ENCODE results near the gene CPS1.

CPS1 gene

GRCh38 chr2:210546424-210547208 is 9.8 kb upstream of the CPS1 start:
- no peak for ATAC-seq

- ATAC-seq, result no peak
Measured at GRCh38 chr2:210548031-210548430, 8.4 kb upstream of the CPS1 start.

- ATAC-seq, result no peak
Measured at GRCh38 chr2:210548878-210549384, 7.5 kb upstream of the CPS1 start.

- no peak for ATAC-seq
Measured at GRCh38 chr2:210551001-210551400, 5.4 kb upstream of the CPS1 start.

GRCh38 chr2:210553373-210553772 is 3.0 kb upstream of the CPS1 start:
- ATAC-seq, result no peak

GRCh38 chr2:210555555-210555954 is 844 bp upstream of the CPS1 start:
- ATAC-seq, result no peak

- no peak for ATAC-seq
Measured at GRCh38 chr2:210557721-210558120, 1.3 kb downstream of the CPS1 start.

GRCh38 chr2:210558708-210559107 is 2.3 kb downstream of the CPS1 start:
- ATAC-seq, result no peak

- no peak for ATAC-seq
Measured at GRCh38 chr2:210559182-210559581, 2.8 kb downstream of the CPS1 start.

GRCh38 chr2:210561475-210561874 is 5.1 kb downstream of the CPS1 start:
- ATAC-seq, result no peak

- no peak for ATAC-seq
Measured at GRCh38 chr2:210562091-210562490, 5.7 kb downstream of the CPS1 start.

GRCh38 chr2:210562502-210563080 is 6.2 kb downstream of the CPS1 start:
- no peak for ATAC-seq

- ATAC-seq, result no peak
Measured at GRCh38 chr2:210567279-210567678, 10.9 kb downstream of the CPS1 start.

- no peak for ATAC-seq
Measured at GRCh38 chr2:210568108-210568507, 11.7 kb downstream of the CPS1 start.

- ATAC-seq, result peak in 1 of 2 donors; percentile 28
Measured at GRCh38 chr2:210577263-210578071, 21.1 kb downstream of the CPS1 start.

- no peak for ATAC-seq
Measured at GRCh38 chr2:210584834-210585233, 28.4 kb downstream of the CPS1 start.

- no peak for ATAC-seq
Measured at GRCh38 chr2:210586381-210586780, 30.0 kb downstream of the CPS1 start.

GRCh38 chr2:210591663-210592062 is 35.3 kb downstream of the CPS1 start:
- ATAC-seq, result no peak

- no peak for ATAC-seq
Measured at GRCh38 chr2:210592726-210593125, 36.3 kb downstream of the CPS1 start.

- ATAC-seq, result no peak
Measured at GRCh38 chr2:210593166-210593565, 36.8 kb downstream of the CPS1 start.

GRCh38 chr2:210598219-210598618 is 41.8 kb downstream of the CPS1 start:
- ATAC-seq, result no peak

- ATAC-seq, result no peak
Measured at GRCh38 chr2:210599476-210599875, 43.1 kb downstream of the CPS1 start.

- ATAC-seq, result no peak
Measured at GRCh38 chr2:210604666-210605065, 48.3 kb downstream of the CPS1 start.

- no peak for ATAC-seq
Measured at GRCh38 chr2:210606001-210606400, 49.6 kb downstream of the CPS1 start.

Measured in activated CD4-positive, CD25-positive, alpha-beta regulatory T cell treated with anti-CD3 and anti-CD28 coated beads, Interleukin-2, amount 50 U/mL, for 24 hours (primary cell).